Keratinocyte (primary cell): Measurements from ENCODE around the gene ZNF723. TPM values are rescaled to one million over a fixed set of nuclear protein-coding genes. Genes with fewer than 3 reads are reported as not detected.
"Not testable (repeated sequence)": the region's sequence is repeated elsewhere in the genome, so short reads cannot be mapped to it uniquely, and the experiment has no call there.

Experiments
- DNase-seq: peaks from one replicate; pipeline ENCODE4 v3.0.0-alpha.2; 2011; ENCODE audit warnings: low read depth, missing footprints, low spot score
- FAIRE-seq: peaks from 2 replicates; lab custom pipeline; 2011; peaks lifted over from hg19 to GRCh38; lab: Jason Lieb, UNC
- H2AFZ ChIP-seq: 2 replicates; pipeline ENCODE4 v1.6.0; 2012; ENCODE audit warnings: low read length, control low read depth, inconsistent platforms; ENCODE audit not compliant: control insufficient read depth
- H3K27ac ChIP-seq: 2 replicates; pipeline ENCODE4 v1.5.1; 2011; ENCODE audit warnings: low read length; ENCODE audit not compliant: control insufficient read depth, insufficient read depth
- H3K27me3 ChIP-seq: 3 replicates; pipeline ENCODE4 v1.6.0; 2011; ENCODE audit warnings: low read length; ENCODE audit not compliant: control insufficient read depth, insufficient read depth; ENCODE audit errors: extremely low read depth
- H3K36me3 ChIP-seq, 2 experiments: 2 replicates in 1 of 2; 3 replicates in 1 of 2; pipeline ENCODE4 v1.5.1; 2011; ENCODE audit warnings: low read length in 2 of 2, mild to moderate bottlenecking in 1 of 2; ENCODE audit not compliant: control insufficient read depth in 2 of 2, insufficient read depth in 2 of 2; ENCODE audit errors: extremely low read depth in 1 of 2
- H3K4me1 ChIP-seq: 3 replicates; pipeline ENCODE4 v1.5.1; 2011; ENCODE audit warnings: low read length; ENCODE audit not compliant: control insufficient read depth, insufficient read depth; ENCODE audit errors: extremely low read depth
- H3K4me2 ChIP-seq: 3 replicates; pipeline ENCODE4 v1.6.0; 2011; ENCODE audit warnings: low read depth, low read length; ENCODE audit not compliant: control insufficient read depth, insufficient read depth; ENCODE audit errors: extremely low read depth
- H3K4me3 ChIP-seq, 3 experiments: fragments of 200-600 bp in 1 of 3; sonication (generic) in 1 of 3; 2 replicates in 2 of 3; 3 replicates in 1 of 3; pipeline ENCODE4 v1.5.1; 2011 to 2016; ENCODE audit warnings: low read length in 3 of 3, mild to moderate bottlenecking in 3 of 3, control low read depth in 2 of 3, inconsistent platforms in 1 of 3, low read depth in 1 of 3, mixed read lengths in 1 of 3, mixed run types in 1 of 3, moderate library complexity in 1 of 3; ENCODE audit not compliant: control insufficient read depth in 2 of 3, insufficient read depth in 2 of 3; ENCODE audit errors: extremely low read depth in 1 of 3
- H3K79me2 ChIP-seq: 2 replicates; pipeline ENCODE4 v1.6.0; 2012; ENCODE audit warnings: low read length; ENCODE audit not compliant: control insufficient read depth, insufficient read depth
- H3K9ac ChIP-seq: 3 replicates; pipeline ENCODE4 v1.6.0; 2011; ENCODE audit warnings: low read length; ENCODE audit not compliant: control insufficient read depth, insufficient read depth; ENCODE audit errors: extremely low read depth
- H3K9me1 ChIP-seq: 3 replicates; pipeline ENCODE4 v1.6.0; 2011; ENCODE audit warnings: low read length; ENCODE audit not compliant: control insufficient read depth, insufficient read depth; ENCODE audit errors: extremely low read depth
- H3K9me3 ChIP-seq: 2 replicates; pipeline ENCODE4 v1.5.1; 2012; ENCODE audit warnings: low read depth, low read length; ENCODE audit not compliant: control insufficient read depth
- H4K20me1 ChIP-seq: 3 replicates; pipeline ENCODE4 v1.6.0; 2011; ENCODE audit warnings: low read length; ENCODE audit not compliant: control insufficient read depth, insufficient read depth; ENCODE audit errors: extremely low read depth
- EZH2 ChIP-seq: IDR thresholded peaks from one replicate; pipeline ENCODE4 v1.6.1; 2012; ENCODE audit warnings: inconsistent platforms, mild to moderate bottlenecking, low read length, moderate library complexity
- dilution Hi-C: fragments of 300-500 bp; cut with MboI; formaldehyde crosslinking; loops from one replicate; pipeline ENCODE4 v1.7.0; 2020; ENCODE audit warnings: low sequenced_read_pairs; ENCODE audit not compliant: extremely low pct_ligation_motif_present
- polyA minus RNA-seq, 3 experiments: library from RNA; depleted of rRNA, polyadenylated mRNA; stranded (reverse); fragments of >200 nt; gene quantifications; 1 replicate in 1 of 3; 2 replicates in 1 of 3; 3 replicates in 1 of 3; pipeline ENCODE4 v1.2.3, GENCODE V29; 2011
- polyA plus RNA-seq, 5 experiments: library from polyadenylated mRNA; depleted of rRNA in 3 of 5; stranded (reverse) in 3 of 5; stranded (forward) in 1 of 5; unstranded in 1 of 5; fragments of >200 nt; gene quantifications; 1 replicate in 1 of 5; 2 replicates in 3 of 5; 3 replicates in 1 of 5; pipeline versions ENCODE4 v1.2.1 to v1.2.3, GENCODE V29; 2011 to 2012; ENCODE audit warnings: missing spikeins in 2 of 5, low read depth in 1 of 5, low replicate concordance in 1 of 5
- TF ChIP-seq, protein P1 (sequence below), 3 experiments: IDR thresholded peaks in 1 of 3; conservative IDR thresholded peaks in 1 of 3; optimal IDR thresholded peaks in 1 of 3; 2 replicates in 2 of 3; 3 replicates in 1 of 3; pipeline versions ENCODE3 to v1.5.1; 2011; ENCODE audit warnings: low read length in 3 of 3, mild to moderate bottlenecking in 3 of 3, moderate library complexity in 2 of 3, control low read depth in 1 of 3, inconsistent platforms in 1 of 3; ENCODE audit not compliant: insufficient read depth in 2 of 3; ENCODE audit errors: extremely low read depth in 1 of 3

ZNF723 gene
- polyA plus RNA-seq, result not detected in 3 replicates
- polyA plus RNA-seq (2011; ENCODE audit: low read depth), result not detected
- polyA plus RNA-seq (2011; cell fraction: cytosol; rRNA removed), result not detected in 2 replicates
- polyA plus RNA-seq (2011; cell fraction: nucleus; rRNA removed), result not detected in 2 replicates
- polyA plus RNA-seq (2012; ENCODE audit: low replicate concordance), result not detected in 2 replicates
- not detected in 3 replicates for polyA minus RNA-seq
- not detected for polyA minus RNA-seq (2011; cell fraction: cytosol; rRNA and poly(A)+ RNA removed)
- not detected in 2 replicates for polyA minus RNA-seq (2011; cell fraction: nucleus; rRNA and poly(A)+ RNA removed)

GRCh38 chr19:22832031-22832762 is at the start of gene ZNF723:
Gene ZNF723, plus strand, starts transcription at chr19:22832291. Its CDS starts 89 bp downstream, at chr19:22832380.
- H3K36me3 ChIP-seq, result no peaks in the 10 kb centered on the region
- H3K9ac ChIP-seq, result no peak within 1 kb of the TSS
- H3K4me3 ChIP-seq, result no peak within 1 kb of the TSS
- H3K27ac ChIP-seq, result no peak within 1 kb of the TSS
- no peak for DNase-seq
- no peak for FAIRE-seq
- TF ChIP-seq, protein P1, sequence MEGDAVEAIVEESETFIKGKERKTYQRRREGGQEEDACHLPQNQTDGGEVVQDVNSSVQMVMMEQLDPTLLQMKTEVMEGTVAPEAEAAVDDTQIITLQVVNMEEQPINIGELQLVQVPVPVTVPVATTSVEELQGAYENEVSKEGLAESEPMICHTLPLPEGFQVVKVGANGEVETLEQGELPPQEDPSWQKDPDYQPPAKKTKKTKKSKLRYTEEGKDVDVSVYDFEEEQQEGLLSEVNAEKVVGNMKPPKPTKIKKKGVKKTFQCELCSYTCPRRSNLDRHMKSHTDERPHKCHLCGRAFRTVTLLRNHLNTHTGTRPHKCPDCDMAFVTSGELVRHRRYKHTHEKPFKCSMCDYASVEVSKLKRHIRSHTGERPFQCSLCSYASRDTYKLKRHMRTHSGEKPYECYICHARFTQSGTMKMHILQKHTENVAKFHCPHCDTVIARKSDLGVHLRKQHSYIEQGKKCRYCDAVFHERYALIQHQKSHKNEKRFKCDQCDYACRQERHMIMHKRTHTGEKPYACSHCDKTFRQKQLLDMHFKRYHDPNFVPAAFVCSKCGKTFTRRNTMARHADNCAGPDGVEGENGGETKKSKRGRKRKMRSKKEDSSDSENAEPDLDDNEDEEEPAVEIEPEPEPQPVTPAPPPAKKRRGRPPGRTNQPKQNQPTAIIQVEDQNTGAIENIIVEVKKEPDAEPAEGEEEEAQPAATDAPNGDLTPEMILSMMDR (optimal IDR thresholded peaks at IDR 0.05 in 1 of 3, IDR thresholded peaks at IDR 0.05 in 1 of 3, conservative IDR thresholded peaks at IDR 0.05 in 1 of 3; ENCODE audit: extremely low read depth in 1 of 3, insufficient read depth in 2 of 3, low read length in 3 of 3), result no peak
- no peak for TF ChIP-seq EZH2
- no peaks in the 10 kb centered on the region for H3K4me1 ChIP-seq
- H3K9me1 ChIP-seq, result no peaks in the 10 kb centered on the region
- H3K79me2 ChIP-seq, result no peaks in the 10 kb centered on the region
- peaks cover 2% of the 10 kb centered on the region for H3K9me3 ChIP-seq
- H4K20me1 ChIP-seq, result no peaks in the 10 kb centered on the region
- H3K27me3 ChIP-seq, result no peaks in the 10 kb centered on the region
- no peak within 1 kb of the TSS for H3K4me2 ChIP-seq
- no peak within 1 kb of the TSS for H2AFZ ChIP-seq
- dilution Hi-C loops, result no loop called here

GRCh38 chr19:22783651-22784410 is 48.3 kb upstream of the ZNF723 start, which contains the start of gene ZNF99:
Gene ZNF99, minus strand, starts transcription at chr19:22784151. Its CDS starts 135 bp downstream, at chr19:22784016.
- H3K9me1 ChIP-seq, result no peaks in the 10 kb centered on the region
- H3K36me3 ChIP-seq, result no peaks in the 10 kb centered on the region
- no peak within 1 kb of the TSS for H3K4me2 ChIP-seq
- H3K27me3 ChIP-seq, result no peaks in the 10 kb centered on the region
- H3K27ac ChIP-seq, result no peak within 1 kb of the TSS
- DNase-seq (no peak), FAIRE-seq (no peak)
- H3K9me3 ChIP-seq, result peaks cover 2% of the 10 kb centered on the region
- H4K20me1 ChIP-seq, result no peaks in the 10 kb centered on the region
- no peaks in the 10 kb centered on the region for H3K79me2 ChIP-seq
- no peak within 1 kb of the TSS for H3K4me3 ChIP-seq
- no peak within 1 kb of the TSS for H2AFZ ChIP-seq
- TF ChIP-seq, protein P1 (optimal IDR thresholded peaks at IDR 0.05 in 1 of 3, IDR thresholded peaks at IDR 0.05 in 1 of 3, conservative IDR thresholded peaks at IDR 0.05 in 1 of 3; ENCODE audit: extremely low read depth in 1 of 3, insufficient read depth in 2 of 3, low read length in 3 of 3), result no peak
- TF ChIP-seq EZH2, result no peak
- dilution Hi-C loops, result no loop called here
- no peaks in the 10 kb centered on the region for H3K4me1 ChIP-seq
- H3K9ac ChIP-seq, result no peak within 1 kb of the TSS

DNA sequence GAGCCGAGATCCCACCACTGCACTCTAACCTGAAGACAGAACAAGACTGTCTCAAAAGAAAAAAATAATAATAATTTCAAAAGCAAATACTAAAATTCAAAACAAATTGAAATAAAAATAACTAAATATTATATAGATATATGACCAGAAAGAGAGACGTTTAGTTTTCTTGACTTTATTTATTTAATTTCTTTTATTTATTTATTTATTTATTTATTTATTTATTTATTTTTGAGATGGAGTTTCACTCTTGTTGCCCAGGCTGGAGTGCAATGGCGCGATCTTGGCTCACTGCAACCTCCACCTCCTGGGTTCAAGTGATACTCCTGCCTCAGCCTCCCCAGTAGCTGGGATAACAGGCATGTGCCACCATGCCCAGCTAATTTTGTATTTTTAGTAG is 39.2 kb upstream of the ZNF723 start:
- dilution Hi-C loops, FAIRE-seq, H3K4me1 ChIP-seq, H3K79me2 ChIP-seq, H2AFZ ChIP-seq, H3K36me3 ChIP-seq, H3K9me3 ChIP-seq, H3K4me2 ChIP-seq, H3K9me1 ChIP-seq, H3K4me3 ChIP-seq, H3K27me3 ChIP-seq, DNase-seq, H3K27ac ChIP-seq, H3K9ac ChIP-seq, H4K20me1 ChIP-seq: not testable (repeated sequence)
